HG02588 (cell line): ENCODE results near the gene PHF2.

Experiments
- ATAC-seq: cut with Tn5 transposase; IDR thresholded peaks from one replicate; pipeline ENCODE4 v1.9.1; 2021; ENCODE audit warnings: mild to moderate bottlenecking, moderate library complexity; ENCODE audit not compliant: unreplicated experiment

Gene PHF2

GRCh38 chr9:93585695-93586094, 9.3 kb downstream of the PHF2 start:
- ATAC-seq = no peak

- no peak for ATAC-seq
Measured at GRCh38 chr9:93586290-93587057, 10.1 kb downstream of the PHF2 start.

GRCh38 chr9:93587284-93587650, 10.9 kb downstream of the PHF2 start:
- no peak for ATAC-seq

- no peak for ATAC-seq
Measured at GRCh38 chr9:93587651-93588347, 11.4 kb downstream of the PHF2 start.

GRCh38 chr9:93588641-93589609, 12.5 kb downstream of the PHF2 start:
- ATAC-seq = no peak

- no peak for ATAC-seq
Measured at GRCh38 chr9:93589688-93590087, 13.3 kb downstream of the PHF2 start.

GRCh38 chr9:93590609-93591234, 14.3 kb downstream of the PHF2 start:
- ATAC-seq = no peak

GRCh38 chr9:93591301-93592007, 15.1 kb downstream of the PHF2 start:
- ATAC-seq = no peak

GRCh38 chr9:93592008-93592642, 15.7 kb downstream of the PHF2 start:
- ATAC-seq = no peak

GRCh38 chr9:93592643-93593021, 16.2 kb downstream of the PHF2 start:
- ATAC-seq = no peak

- no peak for ATAC-seq
Measured at GRCh38 chr9:93593144-93593658, 16.8 kb downstream of the PHF2 start.

GRCh38 chr9:93594041-93594756, 17.8 kb downstream of the PHF2 start:
- ATAC-seq = no peak

- no peak for ATAC-seq
Measured at GRCh38 chr9:93595461-93595860, 19.1 kb downstream of the PHF2 start.

GRCh38 chr9:93595861-93596365, 19.5 kb downstream of the PHF2 start:
- ATAC-seq = no peak

GRCh38 chr9:93596399-93596798, 20.0 kb downstream of the PHF2 start:
- ATAC-seq = no peak

GRCh38 chr9:93597142-93597706, 20.8 kb downstream of the PHF2 start:
- no peak for ATAC-seq

GRCh38 chr9:93597871-93598646, 21.7 kb downstream of the PHF2 start:
- ATAC-seq = no peak
